ENCODE data around the gene DCC. TPM values are rescaled to one million over a fixed set of nuclear protein-coding genes. Genes with fewer than 3 reads are reported as not detected.

DCC gene
- total and polyA plus RNA-seq, 10 donors: 0.03 to 9.2 (median 0.91) TPM; not detected in 1

- Histone ChIP-seq H3K27me3 (replicated peaks in 1 of 7) (no peaks in the 10 kb centered on the region), H3K27ac (no peak overlapping the region), H3K9me3 (no peaks in the 10 kb centered on the region), H3K4me3 (no peak overlapping the region), H3K4me1 (no peaks in the 10 kb centered on the region), H3K36me3 (no peaks in the 10 kb centered on the region)
- no peak for TF ChIP-seq POLR2A (IDR thresholded peaks at IDR 0.05)
- no peak for TF ChIP-seq CTCF (IDR thresholded peaks at IDR 0.05 in 8 of 11, conservative IDR thresholded peaks at IDR 0.05 in 3 of 11)
- no peak for TF ChIP-seq POLR2AphosphoS5 (IDR thresholded peaks at IDR 0.05)
- 52 to 76% (median 74%) methylated on average over 3 of the region's 3 CpGs for WGBS, 5 donors
- DNase-seq: no peak
- intact Hi-C loops (cut with DNase I; ENCODE audit: low total_unique reads): no loop called here
Observed at GRCh38 chr18:52402814-52403213, 62.8 kb downstream of the DCC start.

GRCh38 chr18:52403291-52404021 is 63.5 kb downstream of the DCC start:
- Histone ChIP-seq H3K4me3 (no peak overlapping the region), H3K4me1 (no peaks in the 10 kb centered on the region), H3K9me3 (no peaks in the 10 kb centered on the region), H3K27me3 (replicated peaks in 1 of 7) (no peaks in the 10 kb centered on the region), H3K36me3 (no peaks in the 10 kb centered on the region), H3K27ac (no peak overlapping the region)
- intact Hi-C loops (cut with DNase I; ENCODE audit: low total_unique reads): no loop called here
- no peak for DNase-seq
- TF ChIP-seq CTCF (IDR thresholded peaks at IDR 0.05 in 8 of 11, conservative IDR thresholded peaks at IDR 0.05 in 3 of 11): no peak
- TF ChIP-seq POLR2A (IDR thresholded peaks at IDR 0.05): no peak
- no peak for TF ChIP-seq POLR2AphosphoS5 (IDR thresholded peaks at IDR 0.05)

- no peak for TF ChIP-seq POLR2A (IDR thresholded peaks at IDR 0.05)
- no peak for TF ChIP-seq CTCF (IDR thresholded peaks at IDR 0.05 in 8 of 11, conservative IDR thresholded peaks at IDR 0.05 in 3 of 11)
- no peak for TF ChIP-seq POLR2AphosphoS5 (IDR thresholded peaks at IDR 0.05)
- no peaks in the 10 kb centered on the region for H3K27me3 ChIP-seq (replicated peaks in 1 of 7)
- WGBS, 5 donors: 66 to 77% (median 75%) methylated on average over 2 of the region's 2 CpGs
- no peaks in the 10 kb centered on the region for H3K9me3 ChIP-seq
- intact Hi-C loops (cut with DNase I; ENCODE audit: low total_unique reads): no loop called here
- no peak overlapping the region for H3K27ac ChIP-seq
- no peaks in the 10 kb centered on the region for H3K36me3 ChIP-seq
- no peaks in the 10 kb centered on the region for H3K4me1 ChIP-seq
- H3K4me3 ChIP-seq: no peak overlapping the region
- DNase-seq: no peak
Observed at GRCh38 chr18:52408800-52409302, 68.9 kb downstream of the DCC start.

GRCh38 chr18:52409727-52410126 is 69.7 kb downstream of the DCC start:
- H3K36me3 ChIP-seq: no peaks in the 10 kb centered on the region
- WGBS, 5 donors: 11 to 27% (median 15%) methylated on average over 1 of the region's 1 CpG
- intact Hi-C loops (cut with DNase I; ENCODE audit: low total_unique reads): no loop called here
- no peaks in the 10 kb centered on the region for H3K27me3 ChIP-seq (replicated peaks in 1 of 7)
- no peaks in the 10 kb centered on the region for H3K9me3 ChIP-seq
- TF ChIP-seq POLR2AphosphoS5 (IDR thresholded peaks at IDR 0.05) (no peak), POLR2A (IDR thresholded peaks at IDR 0.05) (no peak), CTCF (IDR thresholded peaks at IDR 0.05 in 8 of 11, conservative IDR thresholded peaks at IDR 0.05 in 3 of 11) (no peak)
- H3K4me1 ChIP-seq: no peaks in the 10 kb centered on the region
- H3K4me3 ChIP-seq: no peak overlapping the region
- H3K27ac ChIP-seq: no peak overlapping the region
- no peak for DNase-seq

Data from spleen (tissue), 11 donors.